Epithelial cell of prostate (primary cell): Measurements from ENCODE around the gene SPINK5.
"Not testable (repeated sequence)": the region's sequence is repeated elsewhere in the genome, so short reads cannot be mapped to it uniquely, and the experiment has no call there.

Experiments
- DNase-seq: peaks from one replicate; pipeline ENCODE4 v3.0.0-alpha.2; 2011; ENCODE audit warnings: low read depth, low spot score
- H3K27ac ChIP-seq: fragments of 450-650 bp; 2 replicates; pipeline ENCODE4 v1.5.1; 2017; ENCODE audit warnings: mild to moderate bottlenecking

The SPINK5 gene, protein sequence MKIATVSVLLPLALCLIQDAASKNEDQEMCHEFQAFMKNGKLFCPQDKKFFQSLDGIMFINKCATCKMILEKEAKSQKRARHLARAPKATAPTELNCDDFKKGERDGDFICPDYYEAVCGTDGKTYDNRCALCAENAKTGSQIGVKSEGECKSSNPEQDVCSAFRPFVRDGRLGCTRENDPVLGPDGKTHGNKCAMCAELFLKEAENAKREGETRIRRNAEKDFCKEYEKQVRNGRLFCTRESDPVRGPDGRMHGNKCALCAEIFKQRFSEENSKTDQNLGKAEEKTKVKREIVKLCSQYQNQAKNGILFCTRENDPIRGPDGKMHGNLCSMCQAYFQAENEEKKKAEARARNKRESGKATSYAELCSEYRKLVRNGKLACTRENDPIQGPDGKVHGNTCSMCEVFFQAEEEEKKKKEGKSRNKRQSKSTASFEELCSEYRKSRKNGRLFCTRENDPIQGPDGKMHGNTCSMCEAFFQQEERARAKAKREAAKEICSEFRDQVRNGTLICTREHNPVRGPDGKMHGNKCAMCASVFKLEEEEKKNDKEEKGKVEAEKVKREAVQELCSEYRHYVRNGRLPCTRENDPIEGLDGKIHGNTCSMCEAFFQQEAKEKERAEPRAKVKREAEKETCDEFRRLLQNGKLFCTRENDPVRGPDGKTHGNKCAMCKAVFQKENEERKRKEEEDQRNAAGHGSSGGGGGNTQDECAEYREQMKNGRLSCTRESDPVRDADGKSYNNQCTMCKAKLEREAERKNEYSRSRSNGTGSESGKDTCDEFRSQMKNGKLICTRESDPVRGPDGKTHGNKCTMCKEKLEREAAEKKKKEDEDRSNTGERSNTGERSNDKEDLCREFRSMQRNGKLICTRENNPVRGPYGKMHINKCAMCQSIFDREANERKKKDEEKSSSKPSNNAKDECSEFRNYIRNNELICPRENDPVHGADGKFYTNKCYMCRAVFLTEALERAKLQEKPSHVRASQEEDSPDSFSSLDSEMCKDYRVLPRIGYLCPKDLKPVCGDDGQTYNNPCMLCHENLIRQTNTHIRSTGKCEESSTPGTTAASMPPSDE

DNA sequence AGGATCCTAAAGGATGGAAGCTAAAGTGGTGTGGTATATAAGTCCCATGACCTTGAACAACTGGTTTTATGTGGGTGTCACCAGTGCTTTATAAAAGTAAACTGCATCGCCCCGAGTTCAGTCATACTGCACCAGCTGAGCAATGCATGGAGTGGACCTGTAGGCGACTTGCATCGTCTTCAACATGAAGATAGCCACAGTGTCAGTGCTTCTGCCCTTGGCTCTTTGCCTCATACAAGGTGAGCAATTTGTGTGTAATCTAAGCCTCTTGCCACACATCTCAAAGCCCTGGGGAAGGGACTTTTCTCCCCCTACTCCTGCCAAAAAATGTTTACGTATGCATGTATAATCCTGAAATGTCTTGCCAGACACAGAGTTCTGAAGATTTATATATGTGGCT lies at the start of gene SPINK5:
Gene SPINK5 (plus strand): TSS at position 120 of the 400 bp plus-strand sequence. CDS start 65 bp downstream, at position 185.
- peak; percentile 36 for DNase-seq
- no peak within 1 kb of the TSS for H3K27ac ChIP-seq

DNA sequence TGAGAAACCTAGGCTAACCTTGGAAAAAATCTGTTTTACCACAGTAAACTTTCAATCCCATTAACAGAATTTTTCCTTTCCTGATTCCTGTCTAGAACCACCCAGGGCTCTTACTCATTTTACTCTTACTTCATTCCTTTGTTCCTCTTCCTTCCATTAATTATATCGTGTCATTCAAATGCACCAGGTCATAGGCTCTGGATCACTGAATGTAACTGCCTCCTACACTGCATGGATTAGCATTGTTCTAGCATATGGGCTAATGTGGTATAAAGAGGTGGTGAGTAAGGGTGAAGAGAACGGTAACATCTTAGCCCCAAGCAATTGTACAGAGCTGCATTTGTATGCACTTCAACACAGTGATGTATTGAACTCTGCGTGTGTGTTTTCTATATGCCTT lies 49.5 kb upstream of the SPINK5 start:
- peak overlapping the region; percentile 87 for H3K27ac ChIP-seq
- DNase-seq, result peak; percentile 73

DNA sequence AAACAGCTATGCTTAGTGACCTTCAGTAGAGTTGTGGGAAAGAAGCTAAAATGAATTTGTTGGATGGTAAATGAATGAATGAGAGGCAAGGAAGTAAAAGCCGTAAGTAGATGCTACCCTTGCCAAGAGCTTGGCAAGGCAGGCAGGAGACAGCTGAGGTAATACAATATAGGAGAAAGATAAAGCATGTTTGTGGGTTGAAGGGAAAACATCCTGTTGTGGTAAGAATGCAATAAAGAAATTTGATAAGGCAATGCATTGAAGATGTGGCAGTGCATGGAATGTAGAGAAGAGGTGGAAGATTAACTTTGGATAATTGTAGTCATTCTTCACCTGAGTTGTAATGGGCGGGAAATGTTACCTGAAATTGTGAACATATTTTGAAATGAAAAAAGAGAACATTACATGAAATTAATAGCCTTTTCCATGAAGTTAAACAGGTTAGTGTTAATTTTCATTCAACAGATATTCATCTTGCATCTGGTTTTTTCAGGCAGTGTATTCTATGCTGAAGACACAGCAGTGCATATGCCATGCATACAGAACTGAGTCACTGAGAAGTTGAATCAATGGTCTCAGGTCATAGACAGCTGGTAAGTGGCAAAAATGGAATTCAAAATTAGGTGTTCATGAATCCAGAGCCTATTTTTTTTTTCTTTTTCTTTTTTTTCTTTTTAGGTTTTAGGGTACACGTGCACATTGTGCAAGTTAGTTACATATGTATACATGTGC lies 43.4 kb upstream of the SPINK5 start:
- no peak overlapping the region for H3K27ac ChIP-seq
- DNase-seq, result no peak

DNA sequence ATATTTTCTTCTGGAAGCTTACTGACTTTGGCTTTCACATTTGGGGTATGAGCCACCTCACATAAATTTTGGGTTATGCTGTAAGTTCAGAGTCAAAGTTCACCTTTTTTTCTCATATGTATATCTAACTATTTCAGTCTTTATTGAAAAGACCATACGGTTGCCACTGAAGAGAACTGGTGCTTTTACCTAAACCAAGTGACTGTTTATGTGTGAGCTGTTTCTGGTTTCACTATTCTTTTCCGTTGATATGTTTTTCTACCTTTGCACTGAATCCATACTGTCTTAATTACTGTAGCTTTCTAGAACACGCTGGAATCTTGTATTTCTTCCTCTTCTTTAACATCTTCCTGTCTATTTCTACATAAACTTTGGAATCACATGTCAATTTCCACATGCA lies 36.3 kb upstream of the SPINK5 start:
- no peak for DNase-seq
- no peak overlapping the region for H3K27ac ChIP-seq

DNA sequence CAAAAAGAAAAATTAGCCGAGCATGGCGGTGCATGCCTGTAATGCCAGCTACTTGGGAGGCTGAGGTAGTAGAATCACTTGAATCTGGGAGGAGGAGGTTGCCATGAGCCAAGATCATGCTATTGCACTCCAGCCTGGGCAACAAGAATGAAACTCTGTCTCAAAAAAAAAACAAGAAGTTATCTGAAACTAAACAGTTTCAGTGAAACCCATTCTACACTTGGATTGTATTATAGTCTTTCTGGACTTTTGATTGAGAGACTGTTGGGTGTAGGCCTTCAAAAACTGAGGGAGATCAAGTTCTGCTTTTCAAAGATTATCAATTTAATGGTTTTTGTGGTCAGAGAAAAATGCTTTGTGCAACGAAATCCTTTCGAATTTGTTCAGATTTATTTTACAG lies 34.6 kb upstream of the SPINK5 start:
- DNase-seq, result no peak
- no peak overlapping the region for H3K27ac ChIP-seq

DNA sequence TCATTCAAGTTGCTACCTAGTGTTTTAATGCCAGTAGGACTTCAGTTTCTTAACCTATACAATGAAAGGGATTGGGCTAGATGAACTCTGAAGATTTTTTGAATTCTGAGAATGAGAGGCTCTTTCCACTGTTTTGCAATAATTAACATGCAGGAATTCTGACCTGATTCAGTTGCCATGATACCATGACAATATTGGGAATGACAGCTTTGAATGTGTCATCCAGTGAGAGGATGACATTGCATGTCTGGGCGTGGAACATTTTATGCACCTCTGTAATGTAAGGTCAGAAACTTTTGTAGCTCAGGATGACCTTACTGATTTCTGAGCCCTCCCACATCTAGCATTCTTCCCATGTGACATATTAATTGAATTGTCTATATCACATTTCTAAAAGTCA lies 30.6 kb upstream of the SPINK5 start:
- peak; percentile 44 for DNase-seq
- H3K27ac ChIP-seq, result peak overlapping the region; percentile 18

DNA sequence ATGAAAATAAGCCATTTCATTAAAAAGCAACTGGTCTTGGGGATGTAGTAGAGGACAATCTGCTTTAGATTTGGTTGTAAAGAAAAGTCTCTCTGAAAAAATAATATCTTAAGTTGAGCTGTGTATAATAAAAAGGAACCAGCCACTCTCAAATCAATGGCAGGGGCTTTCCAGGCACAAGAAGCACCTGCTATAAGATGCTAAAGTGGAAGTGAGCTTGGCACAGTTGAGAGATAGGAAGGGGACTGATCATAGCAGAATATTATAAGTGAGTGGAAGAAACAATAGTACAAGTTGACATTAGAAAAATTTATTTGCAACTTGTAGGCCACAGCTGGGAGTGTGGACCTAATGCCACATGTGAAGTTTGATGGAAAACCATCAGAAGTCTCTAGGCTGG lies 28.1 kb upstream of the SPINK5 start:
- no peak overlapping the region for H3K27ac ChIP-seq
- no peak for DNase-seq

DNA sequence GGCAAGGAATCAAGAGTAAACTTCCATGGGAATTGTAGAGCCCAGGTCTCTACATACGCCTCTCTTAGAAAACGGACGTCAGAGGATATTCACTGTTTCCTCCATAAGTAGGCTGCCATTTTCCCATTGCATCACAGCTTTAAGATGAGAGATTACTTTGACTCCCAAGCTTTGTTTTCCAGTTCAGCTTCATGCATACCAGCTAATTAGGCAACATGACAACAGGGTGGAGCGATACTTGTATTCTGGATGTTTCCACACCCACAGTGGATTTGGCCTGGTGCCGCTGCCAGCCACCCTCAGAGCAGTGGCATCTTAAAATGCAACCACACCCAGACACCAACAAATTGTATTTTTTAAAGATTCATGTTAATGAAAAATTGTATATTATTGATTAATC lies 20.9 kb upstream of the SPINK5 start:
- peak overlapping the region; percentile 55 for H3K27ac ChIP-seq
- no peak for DNase-seq

DNA sequence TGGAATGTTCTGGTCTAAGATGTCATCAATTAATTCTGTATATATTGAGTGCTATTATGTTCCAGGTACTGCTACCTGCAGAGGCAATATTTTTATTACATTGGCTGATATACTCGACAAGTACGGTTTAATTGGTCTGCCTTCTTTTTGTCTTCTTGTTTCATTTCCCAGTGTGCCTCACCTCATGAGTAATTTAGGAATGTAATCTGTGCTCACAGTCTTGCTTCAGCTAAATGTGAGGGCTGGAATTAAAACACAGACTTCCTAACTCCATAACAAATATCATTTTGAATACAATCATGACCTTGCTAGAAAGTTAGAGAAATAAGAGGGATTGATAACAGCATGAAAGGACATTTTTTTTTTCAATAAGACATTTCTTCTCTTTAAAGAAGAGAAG lies 20.1 kb upstream of the SPINK5 start:
- peak overlapping the region; percentile 55 for H3K27ac ChIP-seq
- DNase-seq, result no peak

DNA sequence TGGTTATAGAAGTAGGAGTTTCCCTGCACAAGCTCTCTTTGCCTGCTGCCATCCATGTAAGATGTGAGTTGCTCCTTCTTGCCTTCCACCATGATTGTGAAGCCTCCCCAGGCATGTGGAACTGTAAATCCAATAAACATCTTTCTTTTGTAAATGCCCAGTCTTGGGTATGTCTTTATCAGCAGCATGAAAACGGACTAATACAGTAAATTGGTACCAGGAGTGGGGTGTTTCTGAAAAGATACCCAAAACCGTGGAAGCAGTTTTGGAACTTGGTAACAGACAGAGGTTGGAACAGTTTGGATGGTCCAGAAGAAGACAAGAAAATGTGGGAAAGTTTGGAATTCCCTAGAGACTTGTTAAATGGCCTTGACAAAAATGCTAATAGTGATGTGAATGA lies 8.6 kb upstream of the SPINK5 start:
- not testable (repeated sequence) for H3K27ac ChIP-seq, DNase-seq

DNA sequence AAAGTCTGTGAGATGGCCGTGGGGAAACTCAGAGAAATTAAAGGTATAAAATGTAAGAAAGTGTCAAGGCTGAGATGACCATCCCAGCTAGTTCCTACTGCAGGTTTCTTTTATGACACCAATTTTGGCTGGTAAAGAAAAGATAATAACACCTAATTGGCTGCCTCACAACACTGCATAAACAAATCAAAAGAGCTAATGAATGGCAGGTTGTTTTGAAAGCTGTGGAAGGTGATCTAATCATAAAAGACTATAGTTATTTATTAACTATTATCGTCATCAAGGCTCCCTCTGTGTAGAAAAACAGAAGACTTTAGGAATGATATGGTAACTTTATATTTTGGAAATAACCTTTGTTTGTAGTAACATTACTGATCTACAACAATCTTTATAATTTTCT lies 3.5 kb upstream of the SPINK5 start:
- H3K27ac ChIP-seq, result no peak overlapping the region
- DNase-seq, result no peak

DNA sequence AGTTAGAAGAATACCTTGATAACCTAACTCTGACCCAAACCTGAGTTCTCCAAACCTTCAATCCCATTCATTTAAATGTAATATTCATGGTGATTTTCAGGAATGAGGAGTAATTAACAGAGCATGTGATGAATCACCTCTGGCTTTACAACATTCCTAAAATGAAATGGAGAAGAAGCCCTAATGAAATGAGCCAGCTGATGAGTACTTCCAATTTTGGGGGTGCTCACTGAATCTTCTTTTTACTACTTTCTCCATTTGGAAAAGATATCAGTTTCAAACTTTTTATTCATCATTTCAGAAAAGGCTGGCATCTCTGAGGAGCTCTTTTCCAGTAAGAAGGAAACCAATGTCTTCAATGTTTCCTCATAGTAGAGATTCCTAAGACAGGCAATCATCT lies 2.9 kb upstream of the SPINK5 start:
- H3K27ac ChIP-seq, result peak overlapping the region; percentile 11
- DNase-seq, result no peak

DNA sequence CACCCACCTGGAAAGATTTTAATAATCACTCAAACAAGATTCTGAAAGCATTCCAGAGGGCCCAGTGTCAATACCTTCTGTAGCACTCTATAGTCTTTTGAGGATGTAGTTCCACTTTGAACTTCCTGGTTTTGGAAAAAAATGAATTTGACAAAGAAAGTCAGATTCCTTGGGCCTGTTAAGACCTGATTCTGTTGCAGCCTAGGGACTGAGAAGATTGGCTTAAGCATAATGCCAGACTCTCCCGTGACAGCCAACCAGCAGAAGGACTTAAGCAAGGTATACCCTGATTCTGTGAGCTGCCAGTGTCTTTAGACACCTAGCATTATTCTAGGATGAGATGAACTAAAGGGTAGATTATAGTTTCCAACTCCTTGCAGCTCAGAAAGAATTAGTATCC lies 6.8 kb downstream of the SPINK5 start:
- H3K27ac ChIP-seq, result peak overlapping the region; percentile 19

DNA sequence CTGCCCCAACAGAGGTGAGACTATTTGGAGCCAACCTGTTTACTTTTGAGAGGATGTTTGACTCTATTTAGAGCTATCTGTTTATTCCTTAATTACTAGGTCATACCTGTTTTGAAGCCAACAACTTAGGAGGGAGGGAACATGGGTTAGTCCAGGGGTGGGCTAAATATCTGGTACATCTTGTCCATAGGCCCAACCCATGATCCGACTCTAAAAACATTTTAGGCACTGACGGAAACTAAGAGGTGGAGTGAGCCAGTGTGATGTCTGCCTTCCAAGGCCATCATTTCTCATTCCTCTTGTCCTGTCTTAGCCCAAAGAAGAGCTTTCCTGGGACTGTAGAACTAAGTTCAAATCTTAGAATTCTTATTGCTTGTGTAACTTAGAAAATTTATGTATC lies 8.4 kb downstream of the SPINK5 start:
- no peak overlapping the region for H3K27ac ChIP-seq
- no peak for DNase-seq

More for the DNA sequence above, 6.8 kb downstream of the SPINK5 start:
- DNase-seq, result no peak

DNA sequence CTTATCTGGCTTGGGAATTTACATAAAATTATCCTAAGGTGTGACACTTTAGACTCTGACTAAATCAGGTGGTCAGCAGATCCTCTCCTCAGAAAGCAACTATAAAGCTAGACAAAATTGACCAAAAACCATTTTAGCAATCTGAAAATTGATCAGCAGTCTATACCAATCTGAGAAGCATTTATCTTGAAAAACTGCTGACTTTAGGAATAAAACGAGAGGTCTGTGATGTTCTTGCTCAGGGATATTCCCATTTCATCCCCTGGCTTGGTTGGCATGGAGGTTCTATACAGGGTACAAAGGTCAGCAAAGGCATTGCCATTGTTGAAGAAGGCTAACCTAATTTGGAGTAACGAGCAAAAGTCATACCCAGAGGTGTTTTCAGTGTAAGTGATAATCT lies 11.7 kb downstream of the SPINK5 start:
- no peak overlapping the region for H3K27ac ChIP-seq
- DNase-seq, result no peak

DNA sequence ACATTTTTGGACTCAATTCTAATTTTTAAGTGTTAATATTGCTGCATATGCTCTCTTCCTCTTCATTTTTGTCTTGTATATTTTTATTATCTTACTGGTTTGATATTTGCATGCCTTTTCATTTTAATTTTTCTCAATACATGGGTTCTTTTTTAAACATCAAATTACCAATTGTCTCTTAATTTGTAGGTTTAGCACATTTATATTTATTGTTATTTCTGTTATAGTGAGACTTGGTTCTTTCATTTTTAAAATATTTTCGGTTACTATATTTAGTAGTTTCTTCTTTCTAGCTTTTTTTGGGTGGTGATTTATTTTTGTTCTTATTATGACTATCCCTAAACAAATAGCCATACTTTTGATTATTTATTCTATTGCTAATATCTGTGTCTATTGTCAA lies 19.4 kb downstream of the SPINK5 start:
- DNase-seq, result no peak
- H3K27ac ChIP-seq, result no peak overlapping the region

DNA sequence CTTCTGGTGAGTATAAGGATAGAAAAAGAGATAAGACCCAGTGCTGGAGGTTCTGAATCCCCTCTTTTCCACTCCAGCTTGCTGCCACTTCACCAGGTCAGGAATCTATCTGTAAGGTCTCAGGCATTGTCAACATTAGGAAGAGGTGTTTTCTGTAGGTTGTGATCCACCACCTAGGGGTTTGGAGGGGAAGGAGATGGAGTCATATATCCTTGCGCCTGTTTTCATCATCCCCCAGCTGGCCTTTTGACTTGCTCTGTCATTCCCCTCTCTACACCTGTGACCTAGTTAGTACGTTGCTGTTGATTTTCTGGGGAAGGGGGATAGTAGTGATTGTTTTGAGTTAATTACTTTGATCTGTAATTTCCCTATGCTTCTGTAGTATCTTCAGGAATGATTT lies 20.5 kb downstream of the SPINK5 start:
- DNase-seq, result no peak
- no peak overlapping the region for H3K27ac ChIP-seq

DNA sequence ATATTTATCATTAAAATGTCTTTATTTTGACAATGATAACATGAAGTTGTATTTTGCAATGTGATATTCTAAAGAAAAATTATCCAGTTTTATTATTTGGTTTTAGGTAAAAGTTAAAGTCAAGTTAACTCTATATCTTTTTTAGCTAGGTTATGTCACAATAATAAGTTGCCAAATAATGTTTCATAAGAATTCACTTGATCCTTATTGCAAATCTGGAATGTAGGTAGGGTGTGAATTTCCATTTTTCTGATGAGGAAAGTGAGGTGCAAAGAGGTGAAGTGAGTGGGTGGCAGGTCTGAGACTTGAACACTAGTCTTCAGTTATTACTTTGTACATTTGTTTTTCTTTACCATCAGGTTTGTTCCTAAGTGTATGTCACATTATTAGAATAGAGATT lies 21.5 kb downstream of the SPINK5 start:
- peak overlapping the region; percentile 50 for H3K27ac ChIP-seq
- no peak for DNase-seq

DNA sequence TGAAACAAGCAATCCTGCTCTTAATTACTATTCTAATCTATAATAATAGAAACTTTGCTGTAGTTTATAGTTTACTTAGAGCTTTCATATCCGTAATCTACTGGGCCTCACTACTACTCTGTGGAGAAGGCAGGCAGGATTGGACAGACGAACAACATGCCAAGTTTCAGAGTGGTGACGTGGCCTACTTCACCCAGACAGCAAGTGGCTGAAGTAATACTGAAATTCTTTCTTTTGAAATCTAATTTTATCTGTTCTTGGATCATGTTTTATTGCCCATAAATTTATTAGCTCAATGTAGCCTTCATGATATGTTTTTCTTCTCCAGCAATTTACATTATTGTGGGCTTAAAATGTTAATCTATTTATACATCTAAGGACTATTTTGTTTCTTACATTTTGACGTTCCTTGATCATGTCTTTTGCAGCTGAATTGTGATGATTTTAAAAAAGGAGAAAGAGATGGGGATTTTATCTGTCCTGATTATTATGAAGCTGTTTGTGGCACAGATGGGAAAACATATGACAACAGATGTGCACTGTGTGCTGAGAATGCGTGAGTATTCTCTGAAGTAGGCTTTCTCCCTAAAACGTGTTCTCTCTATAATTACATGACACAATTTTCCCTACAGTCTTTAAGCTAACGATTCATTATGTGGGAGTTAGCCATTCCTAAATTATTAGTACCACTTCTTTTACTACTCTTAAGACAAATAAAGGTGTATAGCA lies 22.4 kb downstream of the SPINK5 start:
- peak overlapping the region; percentile 50 for H3K27ac ChIP-seq
- DNase-seq, result no peak
